CD4-positive, alpha-beta T cell treated with Interleukin-10 for 1 hour (primary cell): ENCODE results near the gene SCLY.

Experiments
- DNase-seq: peaks from one replicate; pipeline ENCODE4 v3.0.0-alpha.2; 2020

The SCLY gene

DNA sequence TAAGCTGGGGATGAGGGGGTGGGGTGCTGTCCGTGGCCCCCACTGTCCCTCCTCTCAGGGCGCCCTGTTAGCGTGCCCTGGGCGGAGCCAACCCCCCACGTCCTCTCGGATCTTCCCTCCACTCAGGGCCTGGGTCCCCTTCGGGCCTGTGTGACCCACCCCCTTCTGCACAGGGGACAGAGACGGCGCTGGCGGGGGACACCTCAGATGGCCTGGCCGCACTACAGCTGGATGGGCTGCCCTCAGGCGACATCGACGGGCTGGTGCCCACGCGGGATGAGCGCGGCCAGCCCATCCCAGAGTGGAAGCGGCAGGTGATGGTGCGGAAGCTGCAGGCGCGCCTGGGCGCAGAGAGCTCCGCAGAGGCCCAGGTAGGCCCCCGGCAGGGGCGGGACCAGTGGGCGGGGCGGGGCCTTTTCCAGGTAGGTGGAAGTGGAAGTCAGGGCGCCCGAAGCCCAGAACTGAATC, 67.8 kb downstream of the SCLY start:
- DNase-seq, result no peak

- DNase-seq, result no peak
These were observed 68.6 kb downstream of the SCLY start for GRCh38 chr2:238129166-238130010.

- no peak for DNase-seq
These were observed 69.4 kb downstream of the SCLY start for GRCh38 chr2:238130111-238130695.

DNA sequence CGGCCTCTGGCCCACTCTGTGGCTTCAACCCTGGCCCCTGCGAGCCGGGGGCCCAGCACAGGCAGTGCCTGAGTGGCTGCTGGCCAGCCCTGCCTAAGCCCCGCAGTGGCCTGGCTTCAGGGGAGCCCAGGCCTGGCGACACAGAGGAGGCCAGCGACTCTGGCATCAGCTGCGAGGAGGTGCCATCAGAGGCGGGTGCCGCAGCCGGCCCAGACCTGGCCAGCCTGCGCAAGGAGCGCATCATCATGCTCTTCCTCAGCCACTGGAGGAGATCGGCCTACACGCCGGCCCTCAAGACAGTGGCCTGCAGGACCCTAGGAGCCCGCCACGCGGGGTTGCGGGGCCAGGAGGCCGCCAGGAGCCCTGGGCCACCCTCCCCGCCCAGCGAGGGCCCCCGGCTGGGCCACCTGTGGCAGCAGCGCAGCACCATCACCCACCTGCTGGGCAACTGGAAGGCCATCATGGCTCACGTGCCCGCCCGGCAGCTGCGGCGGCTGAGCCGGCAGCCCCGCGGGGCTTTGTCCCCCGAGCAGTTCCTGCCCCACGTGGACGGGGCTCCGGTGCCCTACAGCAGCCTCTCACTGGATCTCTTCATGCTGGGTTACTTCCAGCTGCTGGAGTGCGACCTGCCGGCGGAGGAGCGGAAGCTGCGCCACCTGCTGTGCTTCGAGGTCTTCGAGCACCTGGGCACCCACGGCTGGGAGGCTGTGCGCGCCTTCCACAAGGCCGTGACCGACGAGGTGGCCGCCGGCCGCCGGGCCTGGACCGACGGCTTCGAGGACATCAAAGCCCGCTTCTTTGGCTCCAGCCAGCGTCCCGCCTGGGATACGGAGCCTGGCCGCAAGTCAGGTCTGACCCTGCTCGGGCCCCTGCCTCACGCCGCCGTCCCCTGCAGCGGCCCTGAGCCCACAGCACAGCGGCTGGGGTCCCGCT, 70.2 kb downstream of the SCLY start:
- DNase-seq, result no peak

GRCh38 chr2:238131761-238132462, 71.1 kb downstream of the SCLY start:
- no peak for DNase-seq

GRCh38 chr2:238132463-238133450, 72.0 kb downstream of the SCLY start:
- DNase-seq, result no peak

DNA sequence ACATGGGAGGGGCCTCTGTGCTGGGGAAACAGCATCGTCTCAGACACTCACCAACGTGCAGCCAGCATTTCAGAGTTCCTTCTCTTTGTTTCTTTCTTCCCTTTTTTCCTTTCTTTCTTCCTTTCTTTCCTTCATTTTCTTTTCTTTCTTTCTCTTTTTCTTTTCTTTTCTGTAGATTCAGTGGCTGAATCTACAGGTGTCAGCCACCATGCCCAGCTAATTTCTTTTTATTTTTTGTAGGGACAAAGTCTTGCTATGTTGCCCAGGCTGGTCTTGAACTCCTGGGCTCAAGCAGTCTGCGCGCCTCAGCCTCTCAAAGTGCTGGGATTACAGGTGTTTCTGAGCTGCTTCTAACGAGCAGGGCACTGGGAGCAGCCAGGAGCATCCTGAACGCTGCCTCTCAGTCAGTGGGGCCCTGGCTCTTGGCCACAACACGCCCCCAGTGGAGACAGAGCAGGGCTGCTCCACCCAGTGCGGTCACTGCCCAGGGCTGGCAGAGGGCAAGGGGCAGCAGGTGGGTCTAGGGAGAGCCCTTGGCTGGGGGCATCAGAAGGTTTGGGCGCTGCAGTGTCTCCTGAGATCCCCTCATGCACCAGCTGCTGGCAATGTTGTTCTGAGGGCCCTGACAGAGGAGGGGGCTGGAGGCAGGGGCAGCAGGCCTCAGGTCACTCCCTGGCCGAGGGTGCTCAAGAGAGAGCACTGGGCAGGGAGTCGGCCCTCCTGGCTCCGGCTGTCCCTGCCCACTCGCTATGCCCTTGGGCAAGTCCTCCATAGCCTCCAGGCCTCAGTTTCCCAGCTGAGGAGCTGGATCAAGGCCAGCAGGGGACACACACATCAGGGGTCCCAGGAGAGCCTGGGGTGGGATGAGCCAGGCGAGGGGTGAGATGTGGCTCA, 72.9 kb downstream of the SCLY start:
- DNase-seq, result no peak

- no peak for DNase-seq
These were observed 73.6 kb downstream of the SCLY start for GRCh38 chr2:238134393-238134785.

DNA sequence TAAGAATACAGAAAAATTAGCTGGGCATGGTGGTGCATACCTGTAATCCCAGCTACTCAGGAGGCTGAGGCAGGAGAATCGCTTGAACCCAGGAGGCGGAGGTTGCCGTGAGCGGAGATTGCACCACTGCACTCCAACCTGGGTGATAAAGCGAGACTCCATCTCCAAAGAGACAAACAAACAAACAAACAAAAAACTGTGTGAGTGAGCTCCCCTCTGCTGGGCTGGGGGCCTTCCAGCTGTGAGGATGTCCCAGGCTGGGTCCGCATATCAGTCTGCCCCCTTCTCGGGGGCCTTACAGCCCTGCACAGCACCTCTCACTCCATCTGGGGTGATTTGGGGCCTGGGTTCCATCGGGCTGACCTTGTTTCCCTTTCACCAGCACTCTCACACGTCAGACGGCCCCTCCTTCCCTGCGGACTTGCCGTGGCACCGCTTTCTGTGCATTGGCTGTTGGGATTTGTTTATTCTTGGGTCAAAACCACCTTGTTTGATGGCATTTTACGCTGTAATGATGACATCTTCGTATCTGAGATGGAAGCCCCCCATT, 74.9 kb downstream of the SCLY start:
- DNase-seq, result no peak

DNA sequence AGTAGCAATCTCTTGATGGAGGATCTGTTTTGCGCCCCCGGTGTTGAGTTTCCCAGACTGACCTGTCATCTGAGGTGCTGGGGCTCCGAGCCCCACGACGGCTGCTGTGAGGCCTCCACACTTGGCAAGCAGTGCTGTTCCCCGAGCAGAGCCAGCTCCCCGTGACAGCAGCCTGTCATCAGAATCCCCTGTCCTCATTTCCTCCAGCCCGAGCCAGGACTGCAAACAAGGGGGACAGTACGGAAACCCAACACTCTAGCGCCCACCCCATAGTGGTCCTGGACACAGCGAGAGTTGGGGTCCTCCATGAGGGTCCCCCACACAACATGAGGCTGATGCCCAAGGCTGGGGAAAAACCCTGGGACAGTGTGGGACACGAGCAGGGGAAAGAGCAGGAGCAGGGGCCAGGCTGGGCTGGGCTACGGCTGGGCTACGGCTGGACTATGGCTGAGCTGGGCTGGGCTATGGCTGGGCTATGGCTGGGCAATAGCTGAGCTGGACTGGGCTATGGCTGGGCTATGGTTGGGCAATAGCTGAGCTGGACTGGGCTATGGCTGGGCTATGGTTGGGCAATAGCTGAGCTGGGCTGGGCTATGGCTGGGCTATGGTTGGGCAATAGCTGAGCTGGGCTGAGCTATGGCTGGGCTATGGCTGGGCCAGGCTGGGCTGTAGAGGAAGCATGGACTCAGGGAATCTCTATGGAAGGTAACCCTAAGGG, 76.2 kb downstream of the SCLY start:
- no peak for DNase-seq

- DNase-seq, result no peak
These were observed 77.1 kb downstream of the SCLY start for GRCh38 chr2:238137885-238138284.

- DNase-seq, result no peak
These were observed 77.8 kb downstream of the SCLY start, which contains the start of gene KLHL30 for GRCh38 chr2:238138331-238139195. Gene KLHL30, plus strand, starts transcription at chr2:238138668. Its CDS starts 2,087 bp downstream, at chr2:238140755.

- DNase-seq, result peak; percentile 28
These were observed 78.6 kb downstream of the SCLY start for GRCh38 chr2:238139196-238140039.

DNA sequence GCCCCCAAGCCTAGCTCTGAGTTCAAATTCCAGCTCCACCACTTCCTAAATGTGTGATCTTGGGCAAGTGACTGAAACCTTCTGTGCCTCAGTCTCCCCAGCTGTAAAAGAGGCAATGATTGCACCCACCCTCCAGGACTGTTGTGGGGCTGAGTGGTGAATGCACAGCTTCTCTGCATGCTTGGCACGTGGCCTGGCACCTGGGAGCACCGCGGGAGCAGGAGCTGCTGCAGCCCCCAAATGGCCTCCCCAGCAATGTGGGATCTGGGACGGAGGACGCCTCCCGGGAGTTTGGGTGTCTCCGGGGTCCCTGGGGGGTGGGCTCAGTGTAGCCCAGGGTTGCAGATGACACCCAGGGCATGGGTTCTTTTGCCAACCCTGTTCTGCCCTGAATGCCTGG, 79.2 kb downstream of the SCLY start:
- DNase-seq, result no peak

DNA sequence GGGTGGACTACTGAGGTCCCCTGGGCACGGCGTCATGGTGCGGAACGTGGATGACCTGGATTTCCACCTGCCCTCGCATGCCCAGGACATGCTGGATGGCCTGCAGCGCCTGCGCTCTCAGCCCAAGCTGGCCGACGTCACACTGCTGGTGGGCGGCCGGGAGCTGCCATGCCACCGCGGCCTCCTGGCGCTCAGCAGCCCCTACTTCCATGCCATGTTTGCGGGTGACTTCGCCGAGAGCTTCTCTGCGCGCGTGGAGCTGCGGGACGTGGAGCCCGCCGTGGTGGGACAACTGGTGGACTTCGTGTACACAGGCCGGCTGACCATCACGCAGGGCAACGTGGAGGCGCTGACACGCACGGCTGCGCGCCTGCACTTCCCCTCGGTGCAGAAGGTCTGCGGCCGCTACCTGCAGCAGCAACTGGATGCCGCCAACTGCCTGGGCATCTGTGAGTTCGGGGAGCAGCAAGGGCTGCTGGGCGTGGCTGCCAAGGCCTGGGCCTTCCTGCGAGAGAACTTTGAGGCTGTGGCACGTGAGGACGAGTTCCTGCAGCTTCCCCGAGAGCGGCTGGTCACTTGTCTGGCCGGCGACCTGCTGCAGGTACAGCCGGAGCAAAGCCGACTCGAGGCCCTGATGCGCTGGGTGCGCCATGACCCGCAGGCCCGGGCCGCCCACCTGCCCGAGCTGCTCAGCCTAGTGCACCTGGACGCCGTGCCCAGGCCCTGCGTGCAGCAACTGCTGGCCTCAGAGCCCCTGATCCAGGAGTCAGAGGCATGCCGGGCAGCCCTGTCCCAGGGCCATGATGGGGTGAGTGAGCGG, 80.1 kb downstream of the SCLY start:
- no peak for DNase-seq
